ENCODE data around the gene PEPD. TPM values are rescaled to one million over a fixed set of nuclear protein-coding genes. Genes with fewer than 3 reads are reported as not detected.

The PEPD gene
- total RNA-seq, 1 donor from 2014 or later, result 49.7 TPM

DNA sequence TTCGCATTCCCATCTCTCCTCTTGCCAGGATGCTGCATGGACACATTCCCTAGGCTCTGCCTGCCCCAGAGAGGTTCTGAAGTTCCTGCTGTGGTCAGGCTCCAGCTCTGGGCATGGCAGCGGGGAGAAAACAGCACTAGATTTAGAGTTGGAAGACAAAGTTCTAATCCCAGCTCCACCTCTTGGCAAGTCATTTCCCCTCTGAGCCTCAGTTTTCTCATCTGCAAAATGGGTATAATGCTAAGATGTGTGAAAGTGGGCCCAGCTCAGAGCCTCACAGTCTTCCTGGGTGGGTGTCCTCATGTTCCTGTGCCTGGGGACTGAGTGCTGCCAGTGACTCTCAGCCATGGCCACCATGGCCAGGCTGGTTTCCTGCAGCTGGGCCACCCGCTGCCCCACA lies 9.6 kb downstream of the PEPD start:
- Mint-ChIP-seq H3K36me3 (peaks cover 4% of the 10 kb centered on the region), H3K4me1 (peaks cover 10% of the 10 kb centered on the region), H3K9me3 (no peaks in the 10 kb centered on the region), H3K27me3 (ENCODE audit: low read depth) (no peaks in the 10 kb centered on the region), H3K4me3 (no peak overlapping the region), H3K27ac (no peak overlapping the region)
- DNase-seq (ENCODE audit: low spot score in 2 of 2, unreplicated experiment in 2 of 2), result no peak
- TF ChIP-seq, protein P1, sequence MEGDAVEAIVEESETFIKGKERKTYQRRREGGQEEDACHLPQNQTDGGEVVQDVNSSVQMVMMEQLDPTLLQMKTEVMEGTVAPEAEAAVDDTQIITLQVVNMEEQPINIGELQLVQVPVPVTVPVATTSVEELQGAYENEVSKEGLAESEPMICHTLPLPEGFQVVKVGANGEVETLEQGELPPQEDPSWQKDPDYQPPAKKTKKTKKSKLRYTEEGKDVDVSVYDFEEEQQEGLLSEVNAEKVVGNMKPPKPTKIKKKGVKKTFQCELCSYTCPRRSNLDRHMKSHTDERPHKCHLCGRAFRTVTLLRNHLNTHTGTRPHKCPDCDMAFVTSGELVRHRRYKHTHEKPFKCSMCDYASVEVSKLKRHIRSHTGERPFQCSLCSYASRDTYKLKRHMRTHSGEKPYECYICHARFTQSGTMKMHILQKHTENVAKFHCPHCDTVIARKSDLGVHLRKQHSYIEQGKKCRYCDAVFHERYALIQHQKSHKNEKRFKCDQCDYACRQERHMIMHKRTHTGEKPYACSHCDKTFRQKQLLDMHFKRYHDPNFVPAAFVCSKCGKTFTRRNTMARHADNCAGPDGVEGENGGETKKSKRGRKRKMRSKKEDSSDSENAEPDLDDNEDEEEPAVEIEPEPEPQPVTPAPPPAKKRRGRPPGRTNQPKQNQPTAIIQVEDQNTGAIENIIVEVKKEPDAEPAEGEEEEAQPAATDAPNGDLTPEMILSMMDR (IDR thresholded peaks at IDR 0.05; ENCODE audit: unreplicated experiment), result no peak

DNA sequence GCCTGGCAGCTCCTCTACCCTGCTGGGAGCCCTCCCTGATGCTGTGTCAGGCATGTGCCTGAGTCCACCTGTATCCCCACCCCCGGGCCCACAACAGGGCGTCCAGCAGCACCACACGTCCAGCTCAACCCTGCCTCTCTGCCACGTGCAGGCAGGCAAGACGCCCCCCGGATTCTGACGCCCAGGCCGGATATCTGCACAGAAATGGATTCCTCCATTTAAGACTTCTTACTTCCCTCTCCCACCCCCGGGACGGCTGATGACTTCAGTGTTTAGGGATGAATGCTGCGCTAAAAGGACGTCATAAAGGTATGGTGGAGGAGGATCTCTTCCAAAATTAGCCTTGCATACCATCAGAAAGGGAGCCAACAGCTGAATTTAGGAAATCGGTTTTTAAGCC lies 10.2 kb downstream of the PEPD start:
- H3K27ac Mint-ChIP-seq, result no peak overlapping the region
- peaks cover 4% of the 10 kb centered on the region for H3K36me3 Mint-ChIP-seq
- TF ChIP-seq, protein P1 (IDR thresholded peaks at IDR 0.05; ENCODE audit: unreplicated experiment), result no peak
- H3K4me3 Mint-ChIP-seq, result no peak overlapping the region
- H3K4me1 Mint-ChIP-seq, result peaks cover 17% of the 10 kb centered on the region
- H3K9me3 Mint-ChIP-seq, result no peaks in the 10 kb centered on the region
- DNase-seq (ENCODE audit: low spot score in 2 of 2, unreplicated experiment in 2 of 2), result no peak
- no peaks in the 10 kb centered on the region for H3K27me3 Mint-ChIP-seq (ENCODE audit: low read depth)

DNA sequence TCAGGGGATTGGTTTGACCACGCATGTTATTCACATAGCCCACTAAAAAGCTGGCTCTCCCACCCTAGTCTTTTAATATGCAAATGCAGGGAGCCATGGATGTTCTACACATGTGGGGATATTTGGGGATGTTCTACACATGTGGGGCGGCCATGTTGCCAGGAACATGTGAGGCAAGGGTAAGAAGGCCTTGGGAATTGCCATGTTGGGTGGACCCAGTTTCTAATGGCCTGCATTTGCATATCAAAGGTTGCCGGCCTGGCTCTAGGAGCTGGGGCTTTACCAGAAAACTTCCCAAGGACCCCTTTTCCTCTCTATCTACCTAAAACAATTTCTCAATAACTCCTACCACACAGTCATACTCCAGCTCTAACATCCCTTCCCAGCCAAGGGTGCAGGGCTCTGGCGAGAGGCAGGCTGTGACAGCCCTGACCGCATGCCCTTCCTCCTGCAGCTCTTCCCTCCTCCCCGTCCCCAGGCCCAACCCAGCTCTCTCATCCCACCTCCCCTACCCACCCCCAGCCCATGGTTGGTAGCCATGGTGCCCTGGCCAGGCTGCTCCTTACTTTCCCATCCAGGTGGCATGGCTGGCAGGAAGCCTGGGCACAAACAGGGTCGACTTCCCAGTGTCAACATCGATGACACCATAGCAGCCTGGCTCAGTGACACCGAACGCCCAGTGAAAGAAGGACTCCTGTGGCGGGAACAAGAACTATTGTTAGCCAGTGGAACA lies 11.0 kb downstream of the PEPD start:
- DNase-seq (ENCODE audit: low spot score in 2 of 2, unreplicated experiment in 2 of 2), result no peak
- Mint-ChIP-seq H3K9me3 (no peaks in the 10 kb centered on the region), H3K27me3 (ENCODE audit: low read depth) (no peaks in the 10 kb centered on the region), H3K36me3 (peaks cover 4% of the 10 kb centered on the region), H3K4me3 (no peak overlapping the region), H3K4me1 (peaks cover 19% of the 10 kb centered on the region), H3K27ac (no peak overlapping the region)
- TF ChIP-seq, protein P1 (IDR thresholded peaks at IDR 0.05; ENCODE audit: unreplicated experiment), result no peak

DNA sequence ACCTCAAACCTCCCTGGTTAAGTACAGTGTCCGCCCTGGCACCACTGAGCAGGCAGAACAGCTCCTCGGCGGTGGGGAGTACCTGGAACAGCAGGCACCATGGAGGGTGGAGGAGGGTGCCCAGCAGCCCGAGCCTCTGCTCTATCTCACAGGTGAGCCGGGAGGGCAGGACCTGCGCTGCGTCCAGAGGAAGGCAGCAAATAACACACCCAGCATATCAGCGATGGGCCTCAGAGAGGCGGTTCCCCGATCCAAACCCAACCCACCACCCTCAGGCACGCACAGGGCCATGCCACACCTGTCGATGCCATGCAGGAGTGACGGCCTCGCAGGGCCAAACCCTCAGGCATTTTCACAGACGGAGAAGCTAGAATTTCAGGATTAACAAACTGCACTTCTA lies 11.8 kb downstream of the PEPD start:
- no peak for DNase-seq (ENCODE audit: low spot score in 2 of 2, unreplicated experiment in 2 of 2)
- Mint-ChIP-seq H3K4me1 (peaks cover 27% of the 10 kb centered on the region), H3K36me3 (peaks cover 4% of the 10 kb centered on the region), H3K9me3 (no peaks in the 10 kb centered on the region), H3K27me3 (ENCODE audit: low read depth) (no peaks in the 10 kb centered on the region), H3K27ac (no peak overlapping the region), H3K4me3 (no peak overlapping the region)
- TF ChIP-seq, protein P1 (IDR thresholded peaks at IDR 0.05; ENCODE audit: unreplicated experiment), result no peak

DNA sequence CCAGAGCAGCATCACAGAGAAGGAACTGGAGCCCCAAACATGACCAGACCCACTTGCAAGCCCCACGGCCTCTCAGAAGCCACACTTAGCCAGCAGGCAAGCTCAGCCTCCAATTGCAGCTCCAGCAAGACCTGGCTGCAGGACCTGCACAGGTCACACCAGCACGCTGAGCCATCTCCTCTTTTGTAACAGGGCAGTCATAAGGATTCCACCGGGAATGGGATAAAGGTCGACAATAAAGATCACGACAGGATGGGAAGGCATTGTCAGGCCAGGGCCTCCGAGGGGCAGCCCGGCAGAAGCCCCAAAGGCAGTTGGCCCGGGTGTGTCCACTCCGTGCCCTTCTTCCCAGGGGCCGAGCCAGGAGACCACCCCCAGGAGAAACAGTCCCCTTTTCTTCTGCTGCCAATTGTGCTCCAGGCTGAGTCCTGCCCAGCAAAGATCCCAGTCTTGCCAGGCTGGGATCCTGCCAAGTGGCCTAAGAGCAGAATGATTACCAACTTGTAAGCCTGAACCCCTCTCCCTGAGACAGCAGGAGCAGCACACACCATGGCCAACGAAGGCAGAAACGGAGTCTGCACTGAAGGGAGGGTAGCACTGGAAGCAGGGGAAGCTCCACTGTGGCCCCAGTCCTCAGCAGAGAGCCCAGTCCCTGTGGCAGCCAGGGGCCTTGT lies 12.5 kb downstream of the PEPD start:
- TF ChIP-seq, protein P1 (IDR thresholded peaks at IDR 0.05; ENCODE audit: unreplicated experiment), result no peak
- Mint-ChIP-seq H3K9me3 (no peaks in the 10 kb centered on the region), H3K36me3 (peaks cover 4% of the 10 kb centered on the region), H3K27me3 (ENCODE audit: low read depth) (no peaks in the 10 kb centered on the region), H3K27ac (no peak overlapping the region), H3K4me1 (peaks cover 29% of the 10 kb centered on the region), H3K4me3 (no peak overlapping the region)
- DNase-seq (ENCODE audit: low spot score in 2 of 2, unreplicated experiment in 2 of 2), result no peak
